Stimulated activated CD8-positive, alpha-beta memory T cell treated with anti-CD3 and anti-CD28 coated beads, Interleukin-4, amount 100 ng/mL, for 24 hours (primary cell): Measurements from ENCODE around the gene CSNK2A1.
"Not testable (repeated sequence)": the region's sequence is repeated elsewhere in the genome, so short reads cannot be mapped to it uniquely, and the experiment has no call there.

ENCODE experiments used
- DNase-seq: peaks from one replicate; pipeline ENCODE4 v3.0.0-alpha.2; 2020; ENCODE audit warnings: low read depth

Gene CSNK2A1

DNA sequence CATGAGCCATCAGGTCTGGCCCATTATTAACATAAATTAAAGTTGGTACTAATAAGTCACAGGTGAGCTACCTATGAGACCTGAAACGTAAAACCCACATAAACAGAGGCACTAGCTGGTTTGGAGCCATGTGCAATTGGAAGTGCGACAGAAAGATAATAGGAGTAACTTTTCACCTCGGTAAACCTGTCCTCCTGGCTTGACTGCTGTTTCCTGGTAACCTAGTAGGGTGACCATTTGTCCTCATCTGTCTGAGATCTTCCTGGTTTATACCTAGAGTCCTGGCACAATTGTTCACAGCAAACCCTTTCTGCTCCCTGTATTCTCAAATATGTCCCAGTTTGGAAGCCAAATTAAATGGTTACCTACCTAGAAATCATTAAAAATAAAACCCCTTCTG, 88.6 kb downstream of the CSNK2A1 start:
- DNase-seq = no peak

DNA sequence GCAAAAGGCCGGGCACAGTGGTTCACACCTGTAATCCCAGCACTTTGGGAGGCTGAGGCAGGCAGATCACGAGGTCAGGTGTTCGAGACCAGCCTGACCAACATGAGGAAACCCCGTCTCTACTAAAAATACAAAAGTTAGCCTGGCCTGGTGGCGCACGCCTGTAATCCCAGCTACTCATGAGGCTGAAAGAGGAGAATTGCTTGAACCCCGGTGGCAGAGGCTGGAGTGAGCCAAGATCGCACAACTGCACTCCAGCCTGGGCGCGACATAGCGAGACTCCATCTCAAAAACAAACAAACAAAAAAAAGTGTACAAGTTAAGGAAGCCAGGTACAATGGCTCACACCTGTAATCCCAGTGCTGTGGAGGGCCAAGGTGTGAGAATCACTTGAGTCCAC, 91.6 kb downstream of the CSNK2A1 start:
- DNase-seq = not testable (repeated sequence)

DNA sequence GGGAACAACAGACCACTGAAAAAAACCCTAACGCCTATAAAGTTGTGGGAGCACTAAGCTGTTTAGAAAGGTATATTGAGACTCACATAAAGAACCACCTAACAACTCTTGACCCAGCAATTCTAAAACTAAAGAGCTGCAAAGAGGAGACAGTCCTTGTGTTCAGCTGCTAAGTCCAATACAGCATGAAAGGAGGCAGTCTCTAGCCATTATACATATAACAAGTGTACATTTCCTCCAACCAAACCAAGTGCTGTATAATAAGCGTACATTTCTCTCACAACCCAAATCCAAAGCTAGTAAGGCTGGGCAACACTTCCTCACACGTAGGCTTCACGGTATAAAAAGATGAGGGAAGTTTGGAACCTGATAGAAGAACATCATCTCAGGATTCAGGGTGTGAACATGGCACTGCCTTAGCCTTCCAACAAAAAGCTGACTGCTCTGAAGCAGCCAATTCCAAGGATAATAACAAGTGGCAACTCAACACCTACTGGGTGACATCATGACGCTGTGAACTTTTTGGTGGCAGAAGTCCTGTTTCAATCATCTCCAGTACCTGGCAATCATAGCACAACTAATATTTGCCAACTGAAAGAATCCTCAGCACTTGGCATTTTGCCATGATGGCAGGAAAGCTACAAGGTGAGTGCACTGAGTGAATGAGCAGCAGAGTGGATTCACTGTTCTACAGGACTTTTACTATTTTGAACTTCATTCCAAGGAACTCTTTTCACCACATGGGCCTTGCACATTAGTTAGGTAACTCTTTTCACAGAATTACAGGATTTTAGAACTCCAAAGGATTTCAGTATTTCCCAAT, 97.9 kb downstream of the CSNK2A1 start:
- no peak for DNase-seq

DNA sequence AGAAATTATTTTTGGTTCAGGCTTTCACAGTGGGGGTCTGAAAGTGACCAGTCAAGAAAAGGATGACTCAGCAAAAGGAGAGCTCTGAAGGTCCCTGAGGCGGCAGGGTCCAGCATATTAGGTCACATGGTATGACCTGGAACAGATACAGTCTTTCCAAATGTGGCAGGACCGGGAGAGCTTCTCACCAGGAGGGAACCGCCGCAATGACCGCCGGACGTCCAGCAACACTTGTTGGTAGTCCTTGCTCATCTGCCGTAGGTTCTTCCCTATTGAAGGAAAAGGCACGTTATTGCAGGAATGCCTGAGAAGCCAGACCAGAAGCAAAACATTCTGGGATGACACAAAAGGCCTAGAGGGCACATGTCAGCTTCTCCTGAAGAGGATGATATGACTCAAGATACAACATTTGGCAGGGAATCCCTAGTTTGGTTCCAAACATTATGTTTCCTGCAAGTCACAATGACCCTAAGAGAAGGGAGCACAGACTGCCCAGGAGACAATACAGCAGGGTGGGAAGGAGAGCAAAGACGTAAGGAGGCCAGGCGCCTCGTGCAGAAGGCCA, 98.6 kb downstream of the CSNK2A1 start:
- no peak for DNase-seq

DNA sequence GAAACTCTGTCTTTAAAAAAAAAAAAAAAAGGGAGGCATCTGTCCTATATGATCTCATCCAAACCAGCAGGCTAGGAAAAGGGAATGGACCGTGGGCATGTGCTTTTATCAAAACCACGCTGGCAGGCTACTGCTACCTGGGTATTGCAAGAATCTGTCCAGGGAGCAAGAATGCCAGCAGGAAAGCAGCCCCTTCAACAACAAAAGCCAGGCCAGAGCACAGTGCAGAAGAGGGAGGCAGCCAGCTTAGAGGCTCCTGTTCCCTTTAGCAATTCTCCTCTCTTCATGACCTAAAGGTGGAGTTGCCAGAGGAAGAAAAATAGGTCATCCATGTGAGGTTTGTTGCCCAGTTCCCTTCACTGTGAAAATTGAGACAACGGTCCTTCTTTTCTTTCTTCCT, 99.5 kb downstream of the CSNK2A1 start:
- DNase-seq = no peak

DNA sequence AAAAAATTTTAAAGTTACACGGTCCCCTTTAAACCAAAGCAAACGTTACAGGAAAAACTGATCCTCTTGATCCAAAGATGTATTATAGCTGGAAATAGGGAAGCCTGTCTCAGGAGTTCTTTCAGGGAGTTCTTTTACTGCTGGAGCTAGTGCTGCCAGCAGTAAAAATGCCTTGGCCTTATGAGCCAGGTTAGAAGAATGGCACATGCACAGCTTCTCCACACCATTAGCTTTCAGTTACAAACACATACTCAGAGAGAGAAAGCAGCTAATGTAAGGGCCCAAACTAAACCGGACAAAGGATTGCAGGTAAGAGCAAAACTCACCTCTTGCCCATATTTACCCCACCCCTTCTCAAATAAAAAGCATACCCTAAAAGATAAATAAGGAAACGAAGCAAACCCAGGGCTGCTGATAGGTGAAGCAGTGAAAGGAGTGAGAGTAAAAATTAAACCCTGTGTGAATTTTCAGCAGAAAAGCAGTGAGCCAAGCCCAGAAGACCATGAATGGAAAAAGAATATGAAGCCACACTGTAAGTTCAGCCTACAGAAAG, 100.3 kb downstream of the CSNK2A1 start:
- DNase-seq = no peak

DNA sequence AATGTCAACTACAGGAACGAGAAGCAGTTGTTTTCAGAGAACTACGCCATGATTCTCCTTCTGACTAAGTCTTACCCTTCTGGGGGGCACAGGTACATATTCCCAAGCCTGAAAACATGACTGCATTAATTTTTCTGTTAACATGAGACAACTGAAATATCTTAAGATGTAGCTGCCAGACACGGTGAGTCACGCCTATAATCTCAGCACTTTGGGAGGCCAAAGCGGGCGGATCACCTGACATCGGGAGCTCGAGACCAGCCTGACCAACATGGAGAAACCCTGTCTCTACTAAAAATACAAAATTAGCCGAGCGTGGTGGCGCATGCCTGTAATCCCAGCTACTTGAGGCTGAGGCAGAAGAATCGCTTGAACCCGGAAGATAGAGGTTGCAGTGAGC, 103.0 kb downstream of the CSNK2A1 start:
- DNase-seq = no peak

DNA sequence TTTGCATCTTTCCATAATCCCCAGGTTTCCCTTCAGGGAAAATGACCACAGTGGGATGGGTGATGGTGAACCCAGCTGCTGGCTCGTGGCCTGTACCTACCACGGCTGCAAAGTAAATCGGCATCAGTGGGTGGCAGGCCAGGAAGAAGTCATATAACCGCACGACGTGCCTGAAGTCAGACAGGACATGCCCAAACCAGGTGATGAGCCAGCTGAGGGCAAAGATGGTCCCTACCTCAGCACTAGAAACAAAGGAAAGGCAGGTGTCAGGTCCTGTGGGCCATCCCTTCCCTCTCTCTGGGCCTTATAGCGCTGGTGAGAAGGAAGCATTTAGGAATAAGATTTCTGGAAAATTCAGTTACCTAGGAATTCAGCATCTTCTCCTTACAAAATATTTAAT, 103.4 kb downstream of the CSNK2A1 start:
- DNase-seq = no peak

DNA sequence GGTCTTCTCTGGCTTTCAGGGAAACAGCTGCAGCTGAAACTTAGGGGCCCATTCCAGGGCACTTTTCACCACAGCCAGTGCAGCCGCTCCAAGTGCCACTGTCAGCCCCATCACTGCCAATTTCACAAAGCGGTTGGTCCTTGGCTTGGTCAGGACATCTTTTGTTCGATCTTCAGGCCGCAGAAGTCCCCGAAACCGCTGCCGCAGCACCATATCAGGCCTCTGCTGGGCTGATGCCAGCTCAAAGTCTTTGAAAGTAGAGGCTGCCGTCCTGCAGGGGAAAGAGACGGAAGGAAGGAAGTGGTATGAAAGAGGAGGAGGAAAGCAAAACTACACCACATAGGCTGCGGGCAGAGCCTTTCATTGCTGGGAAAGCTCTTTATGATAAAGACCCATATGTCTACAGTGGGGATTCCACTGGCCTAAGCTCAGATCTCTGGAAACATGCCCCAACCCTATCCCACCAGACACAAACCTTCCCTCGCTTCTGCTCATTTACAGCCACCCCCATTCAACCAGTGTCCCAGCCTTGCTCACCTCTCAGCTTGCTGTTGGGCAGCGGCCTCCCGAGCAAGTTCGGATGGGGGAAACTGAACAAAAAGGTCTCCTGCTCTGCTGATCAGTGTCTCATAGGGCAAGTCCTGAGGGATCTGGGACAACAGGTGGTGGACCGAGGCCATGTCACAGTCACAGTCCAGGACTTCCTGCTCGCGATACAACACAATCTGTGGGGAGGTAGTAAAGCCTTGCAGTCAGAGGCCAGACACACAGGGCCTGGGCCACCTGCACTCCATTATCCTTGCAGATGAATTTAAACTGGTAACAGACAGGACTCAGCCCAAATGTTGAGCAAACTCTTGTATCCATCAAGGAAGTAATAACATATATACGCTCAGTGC, 104.8 kb downstream of the CSNK2A1 start:
- DNase-seq = peak; percentile 29

DNA sequence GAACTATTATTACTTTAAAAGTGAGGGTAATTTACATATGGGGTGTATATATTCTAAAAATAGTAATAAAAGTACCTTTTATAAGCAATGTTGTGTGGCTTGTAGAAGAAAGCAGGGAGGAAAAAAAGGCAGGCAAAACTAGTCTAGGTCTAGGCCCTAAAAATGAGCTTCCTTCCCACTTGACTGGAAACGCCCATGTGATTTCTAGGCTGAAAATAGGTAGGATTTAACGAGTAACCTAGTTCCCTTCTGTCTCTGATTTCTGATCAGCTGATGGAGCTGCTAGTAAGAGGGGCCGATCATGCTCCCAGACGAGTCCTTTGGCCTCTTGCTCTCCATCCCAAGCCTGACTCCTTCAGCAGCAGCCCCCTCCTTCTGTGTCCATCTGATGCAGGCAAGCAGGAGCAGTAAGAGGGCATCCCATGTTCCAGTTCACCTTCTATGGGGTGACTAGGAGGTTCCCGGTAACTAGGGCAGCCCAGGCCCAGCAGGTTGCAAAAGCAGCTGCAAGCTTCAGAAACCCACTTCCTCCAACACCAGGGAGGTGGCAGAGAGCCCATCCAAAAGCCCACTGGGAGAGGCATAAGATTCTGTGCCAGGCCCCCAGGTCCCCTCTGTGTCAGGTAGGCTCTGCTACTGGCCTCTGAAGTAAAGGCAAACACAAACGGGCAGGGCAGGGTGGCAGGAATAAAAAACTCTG, 105.7 kb downstream of the CSNK2A1 start:
- DNase-seq = no peak

DNA sequence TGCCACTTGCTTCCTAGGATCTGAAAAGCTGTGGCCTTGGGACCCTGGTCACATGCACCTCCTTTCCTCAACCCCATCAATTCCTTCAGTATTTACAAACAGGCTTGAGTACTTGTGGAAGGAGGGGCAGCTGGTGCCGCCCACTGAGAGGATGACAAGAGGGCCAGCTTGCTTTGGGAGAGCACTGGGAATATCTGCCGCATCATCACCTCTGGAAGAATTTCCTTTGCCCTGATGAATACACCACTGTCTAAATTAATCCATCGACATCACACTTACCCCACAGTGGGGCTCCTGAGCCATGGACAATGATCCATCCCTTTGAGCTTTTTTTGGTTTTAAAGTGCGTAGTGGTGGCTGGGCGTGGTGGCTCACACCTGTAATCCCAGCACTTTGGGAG, 107.1 kb downstream of the CSNK2A1 start:
- no peak for DNase-seq

DNA sequence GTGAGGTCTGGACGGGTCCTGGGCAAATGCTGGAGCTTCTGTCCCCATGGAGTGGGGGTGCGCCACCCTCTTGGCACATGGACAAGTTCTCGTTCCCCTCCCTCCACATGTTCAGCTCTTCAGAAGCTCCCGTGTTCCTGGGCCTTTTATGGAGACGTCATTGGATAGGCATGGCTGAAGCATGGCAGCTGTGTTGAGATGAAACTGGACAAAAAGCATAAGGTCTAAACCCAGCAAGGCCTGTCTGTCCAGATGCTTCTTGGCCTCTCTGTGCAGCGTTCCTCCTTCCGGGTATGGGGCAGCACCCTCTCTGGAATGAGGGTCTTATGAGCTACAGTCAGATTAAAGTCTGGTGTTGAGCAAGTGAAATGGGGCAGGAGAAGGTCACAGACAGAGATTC, 108.0 kb downstream of the CSNK2A1 start:
- no peak for DNase-seq

DNA sequence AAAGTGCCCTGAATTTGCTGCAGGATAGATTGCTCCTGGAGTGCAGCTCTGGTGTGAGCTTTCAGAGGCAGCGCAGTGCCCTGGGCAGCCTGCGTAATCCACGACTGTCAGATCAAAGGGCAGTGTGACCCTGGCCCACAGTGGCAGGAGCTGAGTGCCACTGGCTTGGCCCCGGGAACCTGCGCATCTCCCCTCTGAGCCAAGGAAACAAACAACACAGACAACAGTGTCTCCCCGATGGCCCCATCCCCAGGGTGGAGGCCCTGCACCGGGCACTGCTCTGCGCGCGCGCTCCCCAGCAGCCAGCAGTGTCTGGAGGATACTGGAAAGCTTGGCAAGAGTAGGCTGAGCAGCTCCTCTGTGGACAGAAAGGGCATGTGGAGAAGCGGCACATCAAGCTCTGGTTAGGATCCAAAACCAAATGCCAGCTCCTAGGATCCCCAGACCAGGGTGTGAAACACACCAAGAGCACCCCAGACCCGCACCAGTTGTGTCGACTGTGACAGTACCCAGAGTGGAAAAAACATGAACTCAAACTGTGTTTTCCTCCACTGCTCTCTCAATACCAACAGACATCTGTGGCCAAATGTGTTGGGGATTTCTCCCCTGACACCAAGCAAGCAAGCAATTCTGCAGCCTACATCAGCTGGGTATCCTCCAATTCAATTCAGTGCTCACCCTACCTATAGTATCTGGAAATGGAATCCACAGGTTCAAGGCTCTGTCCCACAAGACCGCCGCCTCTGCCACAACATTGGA, 108.8 kb downstream of the CSNK2A1 start:
- DNase-seq = no peak

DNA sequence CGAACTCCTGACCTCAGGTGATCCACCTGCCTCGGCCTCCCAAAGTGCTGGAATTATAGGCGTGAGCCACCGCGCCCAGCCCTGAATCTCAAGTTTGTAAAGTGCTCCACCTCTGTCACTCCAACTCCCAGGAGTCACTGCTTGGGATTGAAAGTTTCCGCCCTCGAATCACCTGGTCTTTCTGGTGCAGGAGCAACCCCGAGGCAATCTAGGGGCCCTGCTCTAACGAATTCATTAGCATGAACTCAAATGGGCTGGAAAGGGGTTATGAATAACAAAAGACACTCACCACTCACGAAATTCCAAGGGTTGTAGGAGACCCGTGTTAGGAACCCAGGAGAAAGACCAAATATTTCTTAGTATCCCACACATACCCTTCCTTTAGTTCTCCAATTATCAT, 109.4 kb downstream of the CSNK2A1 start:
- no peak for DNase-seq

DNA sequence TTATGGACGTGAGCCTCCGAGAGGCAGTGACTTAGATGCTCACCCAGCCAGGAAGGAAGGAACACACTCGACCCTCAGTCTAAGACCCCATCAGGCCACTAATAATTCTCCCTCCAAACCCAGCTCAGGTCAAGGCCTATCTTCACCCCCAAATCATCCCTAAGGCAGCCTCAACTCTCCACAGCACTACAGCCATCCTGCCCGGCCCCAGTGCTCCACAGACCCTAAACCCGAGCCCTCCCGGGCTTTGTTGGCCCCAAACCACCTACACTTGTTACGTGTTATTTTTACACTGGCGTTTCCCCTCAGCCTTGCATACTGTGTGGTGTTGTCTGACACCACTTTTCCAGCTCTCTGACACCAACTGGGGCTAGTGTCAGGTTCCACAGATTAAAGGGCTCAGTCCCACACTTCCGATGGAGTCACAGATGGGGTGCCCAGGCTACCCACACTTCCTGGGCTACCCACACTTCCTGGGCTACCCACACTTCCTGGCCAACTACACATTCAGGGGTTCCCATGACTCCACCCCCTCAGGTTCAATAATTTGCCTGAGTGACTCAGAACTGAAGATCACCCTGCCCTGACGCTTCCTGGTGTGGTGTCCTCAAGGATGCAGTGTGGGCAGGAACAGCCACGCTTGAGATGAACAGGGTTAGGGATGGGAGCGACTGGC, 110.2 kb downstream of the CSNK2A1 start:
- peak; percentile 52 for DNase-seq

DNA sequence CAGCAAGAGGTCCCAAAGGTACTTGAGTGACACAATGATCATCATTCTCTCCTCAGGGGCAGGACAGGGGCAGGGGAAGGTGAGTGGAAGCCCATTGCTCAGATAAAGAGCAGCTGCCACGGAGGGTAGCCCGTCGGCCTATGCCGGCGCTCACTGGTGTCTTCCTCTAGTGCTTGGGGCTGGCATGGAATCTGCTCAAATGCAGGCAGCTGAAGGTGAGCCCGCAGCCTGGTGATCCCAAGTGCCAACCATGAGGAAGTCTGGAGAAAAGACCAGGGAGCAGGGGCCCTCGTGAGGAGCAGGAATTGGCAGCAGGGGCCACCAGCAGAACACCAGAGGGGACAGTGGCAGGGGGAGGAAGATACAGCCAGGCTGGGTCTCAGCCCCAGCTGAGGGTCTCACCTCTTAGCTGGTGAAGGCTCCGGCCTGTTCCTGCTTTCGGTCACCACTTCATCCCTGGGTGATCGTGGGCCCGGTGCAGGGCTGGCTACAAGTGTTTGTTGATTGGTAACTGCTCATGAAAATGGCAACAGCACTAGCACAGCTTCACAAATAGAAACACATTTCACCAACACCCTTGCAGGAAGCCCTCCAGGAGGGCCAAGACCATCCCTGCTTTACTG, 110.8 kb downstream of the CSNK2A1 start:
- no peak for DNase-seq

DNA sequence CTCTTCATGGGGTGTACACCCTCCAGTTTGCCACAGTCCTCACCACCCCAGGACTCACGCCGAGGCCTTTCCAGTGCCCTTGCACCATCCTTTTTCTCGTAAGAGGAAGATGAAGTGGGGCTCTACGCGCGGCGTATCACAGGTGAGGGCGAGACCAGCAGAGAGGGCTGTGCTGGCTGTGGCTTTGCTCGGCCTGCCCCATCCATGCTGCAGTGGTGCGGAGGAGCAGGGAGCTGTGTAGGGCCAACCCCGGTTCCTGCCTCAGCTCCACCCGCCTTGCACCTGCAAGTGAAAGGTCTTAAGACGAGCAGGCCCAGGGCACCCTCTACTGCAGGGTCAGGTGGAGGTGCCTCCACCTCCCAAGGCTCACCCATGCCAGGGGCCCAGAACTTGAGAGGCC, 111.4 kb downstream of the CSNK2A1 start:
- no peak for DNase-seq

DNA sequence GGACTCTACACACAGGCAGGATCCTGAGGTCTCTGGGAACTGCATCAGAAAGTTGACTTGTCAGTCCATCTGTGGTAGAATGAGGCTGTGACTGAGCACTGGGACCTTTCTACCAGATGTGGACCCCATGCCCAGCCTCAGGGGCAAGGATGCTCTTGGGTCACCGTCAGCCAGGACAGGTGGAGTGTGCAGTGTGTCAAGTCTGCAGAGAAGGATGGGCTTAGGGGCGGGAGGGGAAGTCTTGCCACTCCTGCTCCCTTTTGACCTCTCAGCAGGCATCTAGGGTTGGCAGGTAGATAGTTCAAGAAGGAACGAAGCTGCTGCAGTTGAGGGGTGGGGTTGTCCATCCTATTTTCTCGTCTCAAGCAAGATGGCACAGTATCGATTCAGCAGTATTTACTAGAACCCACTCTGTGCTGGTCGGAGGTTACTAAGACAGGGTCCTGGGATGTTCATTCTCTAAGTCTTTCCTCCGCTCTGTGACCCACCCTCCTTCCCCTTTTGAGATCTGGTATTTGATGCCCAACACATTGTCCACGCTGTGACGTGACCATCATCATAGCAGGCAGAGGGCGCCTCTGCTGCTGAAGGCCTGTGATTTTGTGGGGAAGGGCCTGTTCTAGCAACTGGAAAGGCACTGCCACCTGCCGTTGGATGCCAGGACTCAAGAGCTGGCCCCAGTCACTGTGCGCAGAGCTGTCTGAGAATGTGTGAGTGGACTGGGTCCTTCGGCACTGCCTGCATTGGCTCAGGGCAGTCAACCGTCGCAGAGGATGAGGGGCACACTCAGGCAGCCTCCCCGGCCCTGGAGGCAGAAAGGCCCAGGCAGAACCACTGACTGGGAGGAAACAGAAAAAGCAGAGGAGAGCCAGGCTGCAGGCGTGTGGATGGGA, 112.3 kb downstream of the CSNK2A1 start:
- no peak for DNase-seq
